K562 (cell line): ENCODE measurements around the gene KNCN. TPM values are rescaled to one million over a fixed set of nuclear protein-coding genes. Genes with fewer than 3 reads are reported as not detected.
A peak's percentile ranks its signal among the peaks of the same experiment; 100 is the strongest.

ENCODE experiments used
- ATAC-seq: fragments of 200-7000 bp; cut with Tn5 transposase; 3 replicates; pipeline ENCODE4 v1.9.1; 2020; ENCODE audit warnings: moderate library complexity
- BruUV-seq: library from RNA; stranded (reverse); fragments of 400-500 nt; replicated peaks from 2 replicates; lab custom pipeline; 2021; lab: Mats Ljungman, UMichigan
- CTCF ChIA-PET: fragments of 300-600 bp; formaldehyde crosslinking; extraction: SDS; loops from one replicate; lab custom pipeline; 2021; ENCODE audit warnings: low intra/inter-chr PET ratio; lab: Yijun Ruan, JAX
- POLR2A ChIA-PET: fragments of 300-600, 350-650 bp; sonication (Branson Sonifier 250); formaldehyde crosslinking; extraction: SDS; loops from one replicate; lab custom pipeline; 2021; ENCODE audit warnings: antibody characterized with exemption, inconsistent platforms; lab: Yijun Ruan, JAX
- DNase-seq, 4 experiments: peaks; one replicate each; pipeline versions ENCODE4 v3.0.0 to v3.0.0-alpha.2; 2011 to 2018; ENCODE audit warnings: low spot score in 3 of 4, mixed read lengths in 3 of 4; ENCODE audit errors: extremely low read depth in 1 of 4
- FAIRE-seq: peaks from 2 replicates; lab custom pipeline; 2011; peaks lifted over from hg19 to GRCh38; lab: Jason Lieb, UNC
- H2AFZ ChIP-seq: 2 replicates; pipeline ENCODE4 v1.6.0; 2011; ENCODE audit warnings: low read depth, low read length, control low read depth, inconsistent platforms
- H3K27ac ChIP-seq: fragments of 200-600 bp; 3 replicates; pipeline ENCODE4 v1.8.0; 2011; ENCODE audit warnings: low read depth, mild to moderate bottlenecking, control low read depth, inconsistent platforms, low read length, moderate library complexity, mixed read lengths; ENCODE audit errors: extremely low read depth
- H3K27me3 ChIP-seq, 2 experiments: fragments of 300-600 bp in 1 of 2; 2 replicates in 1 of 2; 3 replicates in 1 of 2; pipeline versions ENCODE4 v1.6.0 to v1.8.0; 2011; ENCODE audit warnings: inconsistent platforms in 2 of 2, low read length in 2 of 2, mild to moderate bottlenecking in 1 of 2, mixed read lengths in 1 of 2, moderate library complexity in 1 of 2; ENCODE audit not compliant: control insufficient read depth in 2 of 2, insufficient read depth in 2 of 2
- H3K36me3 ChIP-seq: fragments of 300-600 bp; 3 replicates; pipeline ENCODE4 v1.8.0; 2011; ENCODE audit warnings: mild to moderate bottlenecking, low read length, inconsistent platforms; ENCODE audit not compliant: control insufficient read depth, insufficient read depth
- H3K4me1 ChIP-seq, 2 experiments: fragments of 200-600 bp in 1 of 2; replicated peaks in 1 of 2; 2 replicates in 1 of 2; 3 replicates in 1 of 2; pipeline versions ENCODE4 v1.5.1 to v1.8.0; 2011; ENCODE audit warnings: inconsistent platforms in 2 of 2, low read length in 2 of 2, mild to moderate bottlenecking in 1 of 2, mixed read lengths in 1 of 2, moderate library complexity in 1 of 2; ENCODE audit not compliant: control insufficient read depth in 2 of 2, insufficient read depth in 2 of 2
- H3K4me2 ChIP-seq: 2 replicates; pipeline ENCODE4 v1.6.1; 2011; ENCODE audit warnings: low read length, control low read depth, inconsistent platforms, mixed read lengths; ENCODE audit not compliant: insufficient read depth
- H3K4me3 ChIP-seq: fragments of 200-600 bp; sonication (generic), shearing (Covaris generic); 2 replicates; pipeline ENCODE4 v1.5.1; 2016; ENCODE audit warnings: control low read depth, inconsistent platforms
- H3K79me2 ChIP-seq: fragments of 200-600 bp; 3 replicates; pipeline ENCODE4 v1.8.0; 2011; ENCODE audit warnings: low read length, inconsistent platforms; ENCODE audit not compliant: control insufficient read depth, insufficient read depth
- H3K9ac ChIP-seq, 2 experiments: 2 replicates each; pipeline versions ENCODE4 v1.6.0 to v1.6.1; 2011; ENCODE audit warnings: low read depth in 2 of 2, low read length in 2 of 2, control low read depth in 1 of 2, inconsistent platforms in 1 of 2, mild to moderate bottlenecking in 1 of 2, mixed read lengths in 1 of 2; ENCODE audit not compliant: insufficient read depth in 1 of 2
- H3K9me1 ChIP-seq: one replicate; pipeline ENCODE4 v1.6.0; 2011; ENCODE audit warnings: inconsistent platforms, mild to moderate bottlenecking, low read length, moderate library complexity; ENCODE audit not compliant: control insufficient read depth, insufficient read depth
- H3K9me3 ChIP-seq: replicated peaks from 2 replicates; pipeline ENCODE4 v1.5.1; 2011; ENCODE audit warnings: low read depth, low read length, inconsistent platforms; ENCODE audit not compliant: control insufficient read depth, insufficient read depth
- H4K20me1 ChIP-seq: replicated peaks from 2 replicates; pipeline ENCODE4 v1.6.1; 2011; ENCODE audit warnings: low read length, inconsistent platforms, mixed read lengths; ENCODE audit not compliant: control insufficient read depth, insufficient read depth
- CXXC5 ChIP-seq: fragments of 250-450 bp; sonication (Bioruptor Pico); IDR thresholded peaks from 2 replicates; pipeline ENCODE4 v1.8.0; 2022; ENCODE audit warnings: inconsistent platforms, mild to moderate bottlenecking, moderate library complexity
- FOXJ2 ChIP-seq: fragments of 200-800 bp; sonication (Bioruptor generic); IDR thresholded peaks from 2 replicates; pipeline ENCODE4 v1.6.1; 2016; ENCODE audit warnings: missing genetic modification characterization, missing compliant biosample characterization
- FOXK1 ChIP-seq: sonication (generic); formaldehyde crosslinking; IDR thresholded peaks from 2 replicates; pipeline ENCODE4 v1.8.0; 2022; ENCODE audit warnings: missing genetic modification reagents, mild to moderate bottlenecking, borderline replicate concordance
- FOXO4 ChIP-seq: fragments of 450-650 bp; formaldehyde crosslinking; IDR thresholded peaks from 2 replicates; pipeline ENCODE4 v1.4.0; 2020; ENCODE audit warnings: mild to moderate bottlenecking, moderate library complexity
- SETDB1 ChIP-seq: IDR thresholded peaks from one replicate; pipeline ENCODE4 v1.6.1; 2012; ENCODE audit warnings: low read length, control low read depth, inconsistent platforms
- TEAD4 ChIP-seq, 2 experiments: sonication (generic) in 1 of 2; formaldehyde crosslinking in 1 of 2; IDR thresholded peaks; 2 replicates each; pipeline versions ENCODE4 v1.6.1 to v1.8.0; 2012 to 2022; ENCODE audit warnings: borderline replicate concordance in 1 of 2, inconsistent platforms in 1 of 2, low read length in 1 of 2, mild to moderate bottlenecking in 1 of 2, missing genetic modification reagents in 1 of 2
- ZNF277 ChIP-seq: fragments of 250-450 bp; sonication (Bioruptor Pico); IDR thresholded peaks from 2 replicates; pipeline ENCODE4 v1.8.0; 2022; ENCODE audit warnings: inconsistent platforms, mild to moderate bottlenecking, moderate library complexity, borderline replicate concordance
- WGBS: fragments of 100-300 bp; shearing (Covaris generic); methylation state at CpG from one replicate; pipeline ENCODE4 v1.1.6; 2016; ENCODE audit warnings: low coverage, mixed read lengths; ENCODE audit not compliant: insufficient coverage; ENCODE audit errors: missing lambda C conversion rate; 5-methylcytosine and 5-hydroxymethylcytosine counted together
- in situ Hi-C: fragments of 300-500 bp; cut with MboI; formaldehyde crosslinking; loops from 4 replicates; pipeline ENCODE4 v1.15.0; 2018; ENCODE audit warnings: inconsistent platforms, mixed read lengths
- intact Hi-C: fragments of 100-400 bp; cut with micrococcal nuclease; formaldehyde crosslinking; loops from 2 replicates; pipeline ENCODE4 v1.14.2; 2022
- polyA plus RNA-seq, 8 experiments: library from polyadenylated mRNA; depleted of rRNA in 4 of 8; stranded (reverse) in 5 of 8; unstranded in 3 of 8; fragments of >200 nt; fragmentation: Nextera tagmentation in 2 of 8; fragmentation: Illumina TruSeq in 1 of 8; extraction: Ambion mirVana in 2 of 8; extraction: Trizol in 1 of 8; gene quantifications; 2 replicates each; pipeline versions ENCODE4 v1.2.1 to v1.2.3, GENCODE V29; 2011 to 2014; ENCODE audit warnings: inconsistent platforms in 1 of 8, missing spikeins in 1 of 8
- total RNA-seq, 7 experiments: library from RNA; depleted of rRNA in 6 of 7; stranded (reverse); fragments of >200 nt in 6 of 7; fragmentation: Illumina TruSeq in 2 of 7; extraction: Trizol in 2 of 7; gene quantifications; 2 replicates each; pipeline versions ENCODE4 v1.2.1 to v1.2.3, GENCODE V29; 2011 to 2021; ENCODE audit warnings: low replicate concordance in 1 of 7

Gene KNCN
- total and polyA plus RNA-seq, 9 of the 15 experiments (the other 6 are each of a cell fraction or from before 2014, with no cell fraction given): not detected

GRCh38 chr1:46552357-46553237 is 1.1 kb upstream of the KNCN start:
- ATAC-seq: no peak
- Histone ChIP-seq H3K4me1 (peaks cover 6 to 32% of the 10 kb centered on the region in 2 experiments; a peak in 3 of 5 replicates), H3K36me3 (no peaks in the 10 kb centered on the region), H3K27ac (no peak overlapping the region), H3K4me3 (no peak overlapping the region), H3K9me1 (peaks cover 3% of the 10 kb centered on the region), H2AFZ (no peak overlapping the region), H3K9ac (0 out of 4 replicates have a peak overlapping the region, but pooled peaks of 1 of the 2 experiments have one; percentile 8), H3K79me2 (no peaks in the 10 kb centered on the region), H3K27me3 (peaks cover 12 to 26% of the 10 kb centered on the region in 2 experiments; a peak in 3 of 5 replicates), H3K4me2 (no peak overlapping the region), H4K20me1 (no peaks in the 10 kb centered on the region; the same call in 1 of the 2 replicates), H3K9me3 (no peaks in the 10 kb centered on the region)
- in situ Hi-C loops: no loop called here
- CTCF ChIA-PET: interaction anchor here (0.8 to 1.4 kb wide), 2 partner anchors 17 to 172 kb away, joined by 3 to 4 read pairs; a partner anchor contains a TSS
- TF ChIP-seq FOXO4 (CRISPR knock-in tag): no peak
- TF ChIP-seq FOXJ2 (tag): no peak
- TF ChIP-seq FOXK1 (CRISPR knock-in tag): no peak
- no peak for TF ChIP-seq SETDB1
- TF ChIP-seq ZNF277 (CRISPR knock-in tag): no peak
- TF ChIP-seq CXXC5 (CRISPR knock-in tag): no peak
- no peak for TF ChIP-seq TEAD4 (IDR thresholded peaks at IDR 0.05; ENCODE audit: low read length)
- no peak for TF ChIP-seq TEAD4 (CRISPR knock-in tag; IDR thresholded peaks at IDR 0.05; ENCODE audit: borderline replicate concordance)
- BruUV-seq: no TSS peak
- FAIRE-seq: no peak
- DNase-seq: no peak
- intact Hi-C loops: no loop called here
- POLR2A ChIA-PET: interaction anchor here (0.6 to 1.0 kb wide), 2 partner anchors 21 to 39 kb away, joined by 3 to 5 read pairs; no protein-coding TSS in a partner anchor
- 13% methylated on average over 10 of the region's 10 CpGs for WGBS
